AG09319 (cell line): ENCODE results near the gene MAPK13.

ENCODE experiments used
- DNase-seq: peaks from one replicate; pipeline ENCODE4 v3.0.0-alpha.2; 2010; ENCODE audit warnings: low read depth; ENCODE audit errors: extremely low read depth
- CTCF ChIP-seq: IDR thresholded peaks from 2 replicates; pipeline ENCODE4 v1.5.1; 2011; ENCODE audit warnings: low read depth, mild to moderate bottlenecking, inconsistent platforms, low read length, moderate library complexity

MAPK13 gene

GRCh38 chr6:36141091-36141490 lies 10.8 kb downstream of the MAPK13 start:
- TF ChIP-seq CTCF, result no peak

GRCh38 chr6:36141961-36142360 lies 11.6 kb downstream of the MAPK13 start:
- TF ChIP-seq CTCF, result no peak
- no peak for DNase-seq

More at GRCh38 chr6:36141091-36141490, 10.8 kb downstream of the MAPK13 start:
- DNase-seq, result no peak

DNA sequence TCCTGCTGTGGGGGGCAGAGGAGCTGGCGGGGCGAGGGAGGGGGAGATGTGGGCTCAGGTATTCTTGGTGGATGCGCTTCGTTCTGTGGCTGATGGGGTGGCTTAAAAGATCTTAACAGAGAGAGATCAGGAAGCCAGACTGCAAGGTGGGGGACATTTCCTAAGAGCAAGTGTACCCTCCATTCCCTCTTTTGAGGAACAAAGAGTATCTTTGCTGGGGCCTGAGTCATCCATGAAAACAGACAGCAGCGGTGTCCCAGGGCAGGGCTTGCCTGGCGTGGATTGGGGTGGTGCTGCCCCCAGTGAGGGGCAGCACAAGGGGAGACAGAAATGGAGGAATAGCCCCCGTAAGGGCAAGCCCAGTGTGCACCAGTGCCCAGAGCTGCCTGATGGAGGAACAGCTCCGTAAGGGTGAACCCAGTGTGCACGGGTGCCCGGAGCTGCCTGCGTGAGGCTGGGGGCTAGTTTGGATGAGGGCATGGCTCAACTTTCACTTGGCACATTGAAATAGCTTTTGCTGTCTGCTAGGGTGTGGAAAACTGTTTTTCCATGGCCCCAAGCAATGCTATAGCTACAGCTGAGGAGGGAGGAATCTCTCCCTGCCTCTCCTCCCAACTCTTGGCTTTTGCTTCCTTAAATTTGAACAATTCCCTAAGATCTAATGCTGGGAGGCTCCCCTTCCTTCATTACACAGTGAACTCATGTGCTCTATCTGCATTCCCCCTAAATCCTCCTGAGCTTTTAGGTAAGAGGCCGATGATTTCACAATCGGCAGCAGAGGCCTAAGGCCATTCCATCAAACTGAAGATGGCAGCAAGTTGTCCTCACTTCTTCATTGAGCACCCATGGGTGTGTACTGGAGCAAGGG lies 12.9 kb downstream of the MAPK13 start:
- no peak for TF ChIP-seq CTCF
- no peak for DNase-seq

- DNase-seq, result no peak
- no peak for TF ChIP-seq CTCF
Measured at GRCh38 chr6:36145495-36145894, 15.2 kb downstream of the MAPK13 start.

DNA sequence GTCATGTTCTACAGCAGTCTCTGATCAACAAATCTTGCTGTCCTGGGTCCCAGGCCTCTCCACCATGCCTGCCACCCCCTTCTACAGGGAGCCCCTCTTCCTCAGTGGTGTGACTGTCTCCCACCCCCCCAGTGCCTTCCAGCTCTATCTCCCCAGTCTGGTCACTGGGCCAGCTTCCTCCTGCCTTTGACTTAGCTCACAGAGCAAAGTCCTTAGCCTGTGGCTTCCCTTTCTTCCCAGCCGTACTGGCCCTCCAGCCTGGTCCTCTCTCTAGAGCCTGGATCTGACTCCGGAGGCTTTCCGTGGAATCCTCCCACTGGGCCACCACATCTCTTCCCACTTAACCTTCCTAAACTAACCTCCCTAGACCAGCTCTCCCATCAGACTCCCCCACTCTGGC lies 17.0 kb downstream of the MAPK13 start:
- no peak for TF ChIP-seq CTCF
- DNase-seq, result no peak

- DNase-seq, result no peak
- TF ChIP-seq CTCF, result no peak
Measured at GRCh38 chr6:36149476-36149875, 19.2 kb downstream of the MAPK13 start.

- no peak for DNase-seq
- no peak for TF ChIP-seq CTCF
Measured at GRCh38 chr6:36150283-36150682, 20.0 kb downstream of the MAPK13 start.
